Measurements from ENCODE around the gene UBE2R2.
"Not testable (repeated sequence)": the region's sequence is repeated elsewhere in the genome, so short reads cannot be mapped to it uniquely, and the experiment has no call there.

The UBE2R2 gene, protein sequence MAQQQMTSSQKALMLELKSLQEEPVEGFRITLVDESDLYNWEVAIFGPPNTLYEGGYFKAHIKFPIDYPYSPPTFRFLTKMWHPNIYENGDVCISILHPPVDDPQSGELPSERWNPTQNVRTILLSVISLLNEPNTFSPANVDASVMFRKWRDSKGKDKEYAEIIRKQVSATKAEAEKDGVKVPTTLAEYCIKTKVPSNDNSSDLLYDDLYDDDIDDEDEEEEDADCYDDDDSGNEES

DNA sequence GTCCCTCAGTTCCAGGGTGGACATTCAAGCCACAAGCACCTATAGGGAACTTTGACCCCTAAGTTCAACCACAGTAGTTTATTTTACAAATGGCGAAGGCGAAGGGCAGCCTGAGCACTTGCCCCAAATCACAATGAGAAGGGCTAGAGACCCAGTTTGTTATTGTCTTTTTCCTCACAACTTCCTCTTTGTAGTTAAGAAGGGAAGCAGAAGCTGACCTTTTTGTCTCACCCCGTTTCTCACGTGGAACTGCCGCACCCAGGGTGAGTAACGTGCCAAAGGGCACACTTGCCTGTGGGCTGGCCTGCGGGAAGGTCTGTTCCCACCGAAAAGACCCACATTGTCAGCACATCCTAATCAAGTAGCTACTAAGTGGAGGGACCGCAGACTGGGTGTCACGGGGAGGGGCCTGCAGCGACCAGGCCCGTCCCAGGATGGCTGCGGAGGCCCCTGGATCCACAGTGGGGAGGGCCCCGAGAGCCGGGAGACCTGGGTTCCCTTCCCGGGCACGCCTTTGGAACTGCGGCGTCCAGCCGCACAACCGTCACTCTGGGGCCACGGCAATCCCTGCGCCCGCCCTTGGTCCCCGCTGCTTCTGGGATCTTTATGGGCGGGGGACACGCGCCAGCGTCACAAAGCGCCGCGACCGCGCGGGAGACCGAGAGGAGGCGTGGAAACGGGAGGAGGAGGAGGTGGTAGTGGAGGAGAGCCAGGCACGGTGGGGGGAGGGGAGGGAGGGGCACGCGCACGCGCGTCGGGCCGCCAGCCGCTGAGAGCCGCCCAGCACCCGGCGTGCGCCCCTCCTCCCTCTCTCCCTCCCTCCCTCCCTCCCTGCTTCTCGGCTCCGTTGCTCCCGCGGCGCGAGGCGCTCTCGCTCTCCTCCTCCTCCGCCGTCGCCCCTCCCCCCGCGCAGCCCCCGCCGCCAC lies at the start of gene UBE2R2:
Gene UBE2R2 (plus strand): TSS at position 834 of the 926 bp plus-strand sequence. CDS start 598 bp downstream, outside the sequence.
- peak; percentile 88 for DNase-seq (ENCODE audit: low spot score)

GRCh38 chr9:33770156-33770880 lies 46.6 kb upstream of the UBE2R2 start:
- not testable (repeated sequence) for DNase-seq (ENCODE audit: low spot score)

DNA sequence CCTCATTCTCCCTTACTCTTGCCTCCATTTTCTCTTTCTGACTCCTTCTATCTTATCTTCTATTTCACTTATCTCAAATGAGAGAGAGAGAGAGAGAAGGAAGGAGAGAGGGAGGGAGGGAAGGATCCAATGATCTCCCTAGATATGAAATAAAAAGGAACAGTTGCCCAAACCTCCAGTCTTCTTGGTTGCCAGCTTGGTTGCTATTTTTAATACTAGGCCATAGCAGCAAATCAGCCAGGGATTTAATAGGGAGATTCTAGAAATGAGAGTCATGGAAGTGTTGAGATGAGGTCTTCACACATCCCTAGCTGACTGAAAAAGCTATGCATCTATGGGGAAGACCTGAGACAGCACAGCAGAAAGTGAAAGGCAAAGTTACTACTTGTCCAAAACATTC lies 43.8 kb upstream of the UBE2R2 start:
- DNase-seq (ENCODE audit: low spot score): peak; percentile 50

DNA sequence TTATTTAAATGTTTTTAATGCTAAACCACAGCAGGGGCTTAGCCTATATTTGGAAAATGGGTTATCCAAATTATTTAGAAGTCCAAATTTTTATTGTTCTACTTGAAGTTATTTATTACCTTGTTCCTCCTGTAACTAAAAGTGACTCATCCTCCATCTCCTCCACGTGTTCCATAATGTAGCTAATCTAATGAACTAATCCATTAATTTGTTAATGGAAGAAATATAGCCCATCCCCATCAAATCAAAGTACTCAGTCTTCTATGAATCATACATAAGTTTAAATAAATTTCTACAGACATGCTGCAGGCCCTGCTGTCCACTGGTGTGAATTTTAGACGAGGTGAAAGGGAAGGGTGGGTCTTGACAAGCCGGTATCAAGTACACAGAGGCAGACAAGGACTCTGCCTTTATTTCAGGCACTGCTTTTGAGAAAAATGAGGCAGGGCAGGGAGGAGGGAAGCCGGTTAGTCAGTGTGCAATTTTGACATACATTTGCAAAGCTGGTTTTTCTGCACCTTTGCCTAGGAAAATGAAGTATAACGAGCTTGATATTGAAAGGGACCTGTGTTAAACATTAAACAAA lies 42.8 kb upstream of the UBE2R2 start:
- not testable (repeated sequence) for DNase-seq (ENCODE audit: low spot score)

GRCh38 chr9:33776578-33776977 lies 40.4 kb upstream of the UBE2R2 start:
- DNase-seq (ENCODE audit: low spot score): no peak

DNA sequence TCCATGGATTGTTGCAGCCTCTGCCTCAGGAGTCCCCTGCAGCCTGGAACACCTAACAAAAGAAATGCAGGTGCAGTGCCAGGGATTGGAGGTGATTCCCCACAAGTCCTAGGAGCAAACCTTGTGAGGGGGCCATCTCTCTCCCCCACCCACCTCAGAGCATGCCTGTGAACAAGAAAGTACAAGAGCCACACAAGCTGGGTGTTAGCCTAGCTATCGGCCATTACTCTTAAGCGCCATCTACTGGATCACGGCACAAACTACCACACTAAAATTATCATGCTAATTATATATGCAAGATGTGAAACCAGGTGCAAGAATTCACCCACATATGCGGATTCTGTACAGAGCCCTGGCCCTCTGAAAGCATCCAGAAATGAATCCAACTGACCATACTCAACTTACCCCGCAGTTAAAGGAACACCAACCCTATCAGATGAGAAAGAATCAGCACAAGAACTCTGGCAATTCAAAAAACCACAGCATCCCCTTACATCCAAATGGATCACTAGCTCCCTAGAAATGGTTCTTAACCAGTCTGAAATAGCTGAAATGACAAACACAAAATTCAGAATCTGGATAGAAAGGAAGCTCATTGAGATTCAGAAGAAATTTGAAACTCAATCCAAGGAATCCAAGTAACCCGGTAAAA lies 38.1 kb upstream of the UBE2R2 start:
- DNase-seq (ENCODE audit: low spot score): peak; percentile 83

DNA sequence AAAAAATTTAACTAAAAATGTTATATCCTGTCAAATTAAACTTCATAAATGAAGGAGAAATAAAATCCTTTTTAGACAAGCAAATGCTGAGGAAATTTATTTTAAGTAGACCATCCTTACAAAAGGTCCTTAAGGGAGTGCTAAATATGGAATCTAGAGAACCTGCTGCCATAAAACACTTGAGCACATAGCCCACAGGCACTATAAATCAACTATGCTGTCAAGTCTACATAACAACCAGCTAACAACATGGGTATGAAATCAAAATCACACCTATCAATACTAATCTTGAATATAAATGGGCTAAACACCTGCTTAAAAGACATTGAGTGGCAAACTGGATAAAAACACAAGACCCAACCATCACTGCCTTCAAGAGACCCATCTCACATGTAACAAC lies 36.7 kb upstream of the UBE2R2 start:
- DNase-seq (ENCODE audit: low spot score): no peak

DNA sequence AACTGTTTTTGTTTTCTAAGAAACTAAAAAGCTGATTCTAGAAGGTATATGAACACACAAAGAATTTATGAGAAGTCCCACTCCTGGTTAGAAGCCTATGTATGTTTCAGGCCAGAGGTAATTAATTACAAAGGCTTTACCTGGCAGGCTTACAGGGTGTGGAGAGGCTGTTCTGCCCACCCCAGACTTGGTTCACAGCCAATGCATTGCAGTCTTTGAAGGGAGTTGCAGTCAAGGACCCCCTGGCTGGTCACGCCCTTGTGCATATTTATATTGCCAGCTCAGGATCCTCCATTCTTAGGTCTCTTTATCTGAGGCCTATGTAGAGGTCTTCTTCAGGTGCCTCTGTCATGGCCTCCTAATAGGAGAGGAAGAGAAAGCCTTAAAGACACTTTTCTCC lies 35.2 kb upstream of the UBE2R2 start:
- no peak for DNase-seq (ENCODE audit: low spot score)

DNA sequence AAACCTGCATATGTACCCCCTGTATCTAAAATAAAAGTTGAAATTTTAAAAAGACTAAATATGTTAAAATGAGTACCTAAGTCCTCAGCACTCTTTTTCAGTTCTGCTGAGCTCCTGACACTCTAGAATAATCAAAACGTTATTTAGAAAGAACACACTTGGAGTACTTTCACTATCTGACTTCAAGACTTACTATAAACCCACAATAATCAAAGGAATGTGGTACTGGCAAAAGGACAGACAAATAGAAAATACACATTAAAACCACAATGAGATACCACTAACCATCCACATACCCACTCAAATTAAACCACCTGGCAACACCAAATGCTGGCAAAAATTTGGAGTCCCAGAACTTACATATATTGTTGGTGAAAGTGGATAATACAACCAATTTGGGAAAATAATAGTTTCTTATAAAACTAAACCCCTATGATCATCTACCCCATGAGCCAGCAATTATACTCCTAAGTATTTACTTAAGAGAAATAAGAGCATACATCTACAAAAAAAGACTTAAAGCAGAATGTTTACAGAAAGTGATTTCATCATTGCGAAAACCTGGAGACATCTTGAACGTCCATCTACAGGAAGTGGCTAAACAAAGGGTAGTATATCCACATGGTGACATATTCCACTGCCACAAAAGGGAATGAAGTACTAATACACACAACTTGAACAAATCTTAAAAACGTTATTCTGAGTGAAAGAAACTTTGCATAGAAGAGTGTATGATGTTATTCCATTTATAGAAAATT lies 34.4 kb upstream of the UBE2R2 start:
- no peak for DNase-seq (ENCODE audit: low spot score)

DNA sequence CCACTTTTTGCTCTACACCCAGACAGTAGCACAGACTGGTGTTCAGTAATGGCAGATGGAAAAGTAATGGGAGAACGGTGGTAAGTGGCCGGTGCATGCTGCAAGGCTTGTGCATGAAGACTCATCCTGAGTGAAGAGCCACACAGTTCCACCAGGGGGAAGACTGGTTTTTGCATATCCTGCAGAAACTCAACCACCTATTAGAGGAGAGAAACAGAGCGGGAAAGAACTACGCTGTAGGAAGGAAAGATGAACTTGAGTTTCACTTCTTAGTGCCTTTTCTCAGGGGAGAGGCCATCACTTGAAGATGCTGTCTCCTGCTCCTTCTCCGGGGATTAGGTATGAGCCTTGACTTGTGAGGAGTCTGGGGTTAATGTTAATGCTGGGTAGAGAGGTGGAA lies 31.0 kb upstream of the UBE2R2 start:
- peak; percentile 27 for DNase-seq (ENCODE audit: low spot score)

GRCh38 chr9:33786681-33787080 lies 30.3 kb upstream of the UBE2R2 start:
- DNase-seq (ENCODE audit: low spot score): no peak

DNA sequence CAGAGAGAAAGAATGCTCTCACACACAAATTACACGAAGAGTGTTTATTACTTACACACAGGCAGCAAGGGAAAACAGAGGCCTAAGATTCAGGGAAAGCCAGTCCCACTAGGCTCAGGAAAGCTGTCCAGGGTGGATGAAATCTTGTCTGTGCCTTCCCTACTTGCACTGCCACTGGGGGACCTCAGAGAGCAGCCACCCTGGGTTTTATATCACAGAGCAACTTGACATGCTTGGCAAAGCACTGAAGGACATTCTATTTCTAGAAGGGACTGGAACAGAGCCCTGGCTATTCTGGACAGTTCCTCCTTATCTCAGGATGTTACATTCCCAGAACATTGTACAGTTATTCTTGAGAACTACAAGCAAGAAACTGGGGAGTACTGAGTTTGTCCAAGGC lies 29.1 kb upstream of the UBE2R2 start:
- peak; percentile 33 for DNase-seq (ENCODE audit: low spot score)

- not testable (repeated sequence) for DNase-seq (ENCODE audit: low spot score)
Measured at GRCh38 chr9:33789429-33789828, 27.5 kb upstream of the UBE2R2 start.

GRCh38 chr9:33791117-33791516 lies 25.8 kb upstream of the UBE2R2 start:
- DNase-seq (ENCODE audit: low spot score): no peak

- DNase-seq (ENCODE audit: low spot score): not testable (repeated sequence)
Measured at GRCh38 chr9:33793496-33793895, 23.5 kb upstream of the UBE2R2 start.

GRCh38 chr9:33794560-33794959 lies 22.4 kb upstream of the UBE2R2 start:
- DNase-seq (ENCODE audit: low spot score): no peak

DNA sequence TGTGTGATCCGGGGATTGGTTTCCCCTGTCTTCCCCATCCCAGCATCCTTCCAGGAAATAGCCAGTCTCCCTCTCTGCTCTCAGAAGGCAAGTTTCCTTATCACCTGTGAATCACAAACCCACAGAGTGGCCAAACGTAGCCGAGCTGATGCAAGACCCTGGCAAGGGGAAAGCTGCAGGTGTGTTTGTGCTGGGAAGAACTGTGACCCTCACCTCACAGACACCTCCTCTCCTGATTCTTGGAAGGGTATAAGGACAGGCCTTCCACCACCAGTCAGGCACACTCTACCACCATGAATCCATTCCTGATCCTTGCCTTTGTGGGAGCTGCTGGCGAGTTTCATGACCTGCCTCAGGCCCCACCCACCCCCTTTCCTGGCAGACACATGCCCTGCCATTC lies 21.7 kb upstream of the UBE2R2 start, which contains the start of gene PRSS3:
Gene PRSS3 (plus strand): TSS at position 281 of the 400 bp plus-strand sequence. CDS start 13 bp downstream, at position 294.
- no peak for DNase-seq (ENCODE audit: low spot score)

GRCh38 chr9:33795819-33796218 lies 21.1 kb upstream of the UBE2R2 start:
- no peak for DNase-seq (ENCODE audit: low spot score)

DNA sequence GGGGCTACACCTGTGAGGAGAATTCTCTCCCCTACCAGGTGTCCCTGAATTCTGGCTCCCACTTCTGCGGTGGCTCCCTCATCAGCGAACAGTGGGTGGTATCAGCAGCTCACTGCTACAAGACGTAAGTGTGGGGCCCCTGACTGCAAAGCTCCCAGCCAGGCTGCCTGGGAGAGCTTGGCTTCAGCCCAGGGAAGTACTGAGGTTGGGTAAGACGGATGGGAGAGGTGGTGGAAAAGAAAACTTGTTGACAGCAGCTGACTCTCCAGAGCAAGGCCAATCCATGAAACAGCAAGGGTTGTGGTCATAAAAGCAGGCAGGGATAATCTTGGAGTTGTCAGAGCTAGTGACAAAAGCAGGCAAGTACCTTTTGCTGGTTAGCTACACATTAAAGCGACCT lies 20.3 kb upstream of the UBE2R2 start:
- DNase-seq (ENCODE audit: low spot score): not testable (repeated sequence)

DNA sequence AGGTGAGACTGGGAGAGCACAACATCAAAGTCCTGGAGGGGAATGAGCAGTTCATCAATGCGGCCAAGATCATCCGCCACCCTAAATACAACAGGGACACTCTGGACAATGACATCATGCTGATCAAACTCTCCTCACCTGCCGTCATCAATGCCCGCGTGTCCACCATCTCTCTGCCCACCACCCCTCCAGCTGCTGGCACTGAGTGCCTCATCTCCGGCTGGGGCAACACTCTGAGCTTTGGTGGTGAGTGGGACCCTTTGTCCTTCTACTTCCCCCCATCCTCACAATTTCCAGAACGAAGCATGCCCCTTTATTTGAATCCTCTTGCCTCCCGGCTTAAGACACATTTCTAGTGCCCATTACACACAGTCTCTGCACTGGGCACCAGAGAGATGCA lies 19.1 kb upstream of the UBE2R2 start:
- no peak for DNase-seq (ENCODE audit: low spot score)

DNA sequence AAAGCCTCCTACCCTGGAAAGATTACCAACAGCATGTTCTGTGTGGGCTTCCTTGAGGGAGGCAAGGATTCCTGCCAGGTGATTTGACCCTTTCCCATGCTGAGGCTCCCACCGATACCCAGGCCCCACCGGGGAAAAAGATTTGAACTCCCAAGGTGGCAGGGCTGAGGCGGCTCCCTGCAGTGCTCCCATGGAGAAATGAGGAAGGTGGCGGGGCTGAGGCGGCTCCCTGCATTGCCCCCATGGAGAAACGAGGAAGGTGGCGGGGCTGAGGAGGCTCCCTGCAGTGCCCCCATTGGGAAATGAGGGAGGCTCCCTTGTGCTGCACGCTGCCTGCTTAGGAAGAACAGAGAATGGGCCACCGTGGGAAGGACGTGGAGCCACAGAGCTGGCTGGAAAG lies 18.4 kb upstream of the UBE2R2 start:
- no peak for DNase-seq (ENCODE audit: low spot score)

Data from cerebellar cortex (tissue), 1 donor.